HG03558 (cell line): ENCODE measurements around the gene ARID3C.
A peak's percentile ranks its signal among the peaks of the same experiment; 100 is the strongest.
"Not testable (repeated sequence)": the region's sequence is repeated elsewhere in the genome, so short reads cannot be mapped to it uniquely, and the experiment has no call there.

Experiments used
- ATAC-seq: cut with Tn5 transposase; IDR thresholded peaks from one replicate; pipeline ENCODE4 v1.9.1; 2021; ENCODE audit warnings: moderate number of reproducible peaks; ENCODE audit not compliant: unreplicated experiment; ENCODE audit errors: extremely low read depth

ARID3C gene

GRCh38 chr9:34653151-34654072 lies 24.5 kb upstream of the ARID3C start:
- ATAC-seq, result no peak

- no peak for ATAC-seq
Measured at GRCh38 chr9:34652602-34653000, 23.7 kb upstream of the ARID3C start.

DNA sequence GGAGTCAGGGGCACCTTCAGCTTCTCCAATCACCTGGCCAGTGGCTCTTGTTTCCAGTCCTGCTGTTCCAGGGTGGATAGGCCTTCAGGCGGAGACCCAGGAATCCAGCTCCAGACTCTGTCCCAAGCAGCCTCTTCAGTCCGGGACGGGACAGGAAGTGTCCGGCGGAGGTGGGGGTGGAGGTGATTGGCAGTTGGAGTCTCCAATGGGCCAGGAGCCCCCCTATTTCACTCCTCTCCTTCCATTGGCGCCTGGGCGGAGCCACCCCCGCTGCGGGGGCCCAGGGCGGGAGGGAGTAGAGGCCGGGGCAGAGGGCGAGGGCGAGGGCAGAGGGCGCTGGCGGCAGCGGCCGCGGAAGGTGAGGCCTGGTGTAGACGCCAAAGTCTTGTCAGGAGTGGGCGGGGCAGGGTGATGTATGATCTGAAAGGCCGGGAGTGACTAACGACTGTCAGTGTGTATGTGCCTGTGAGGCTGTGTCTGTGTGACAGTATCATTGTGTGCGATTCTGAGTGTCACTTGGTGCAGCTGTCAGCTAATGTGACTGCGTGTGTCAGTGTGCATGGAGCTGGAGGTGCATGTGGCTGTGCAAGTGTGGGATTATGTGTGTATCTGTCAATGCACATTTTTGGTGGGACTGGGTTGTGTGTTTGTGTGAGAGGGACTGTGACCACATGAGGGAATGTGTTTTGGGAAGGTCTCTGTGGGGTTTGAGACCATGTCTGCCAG lies 23.2 kb upstream of the ARID3C start, which contains the start of gene IL11RA:
Gene IL11RA, plus strand, starts transcription at position 310 of the 726 bp plus-strand sequence. CDS start 3,033 bp downstream, outside the sequence.
- ATAC-seq, result no peak

DNA sequence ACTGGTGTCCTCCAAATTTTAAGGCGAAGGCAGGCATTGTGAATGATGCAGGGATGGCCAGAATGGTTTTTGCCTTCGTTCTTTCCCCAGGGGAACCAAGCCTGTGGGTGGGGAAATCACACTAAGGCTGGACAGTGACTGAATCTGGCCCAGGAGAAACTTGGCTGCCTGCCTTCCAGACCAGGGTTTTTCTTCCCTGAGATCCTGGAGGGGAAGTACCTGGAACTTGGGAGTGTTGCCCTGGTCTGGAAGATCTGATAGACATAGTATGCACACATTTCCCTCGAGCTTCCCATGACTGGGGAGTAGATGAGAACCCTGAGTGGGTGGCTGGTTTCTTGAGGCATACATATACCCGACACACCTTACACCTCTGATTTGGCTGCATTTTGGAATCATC lies 22.5 kb upstream of the ARID3C start:
- no peak for ATAC-seq

GRCh38 chr9:34650816-34651215 lies 21.9 kb upstream of the ARID3C start:
- ATAC-seq, result no peak

DNA sequence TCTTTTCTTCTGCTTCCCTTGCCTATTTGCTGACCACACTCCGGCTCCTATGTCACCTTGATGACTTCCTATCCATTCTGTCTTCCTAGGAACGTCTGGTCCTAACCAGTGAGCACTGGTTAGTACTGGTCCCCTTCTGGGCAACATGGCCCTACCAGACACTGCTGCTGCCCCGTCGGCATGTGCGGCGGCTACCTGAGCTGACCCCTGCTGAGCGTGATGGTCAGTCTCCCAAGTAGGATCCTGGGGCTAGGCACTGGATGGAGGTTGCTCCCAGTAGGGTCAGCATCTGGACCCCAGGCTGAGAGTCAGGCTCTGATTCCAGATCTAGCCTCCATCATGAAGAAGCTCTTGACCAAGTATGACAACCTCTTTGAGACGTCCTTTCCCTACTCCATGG lies 19.8 kb upstream of the ARID3C start:
- ATAC-seq, result no peak

DNA sequence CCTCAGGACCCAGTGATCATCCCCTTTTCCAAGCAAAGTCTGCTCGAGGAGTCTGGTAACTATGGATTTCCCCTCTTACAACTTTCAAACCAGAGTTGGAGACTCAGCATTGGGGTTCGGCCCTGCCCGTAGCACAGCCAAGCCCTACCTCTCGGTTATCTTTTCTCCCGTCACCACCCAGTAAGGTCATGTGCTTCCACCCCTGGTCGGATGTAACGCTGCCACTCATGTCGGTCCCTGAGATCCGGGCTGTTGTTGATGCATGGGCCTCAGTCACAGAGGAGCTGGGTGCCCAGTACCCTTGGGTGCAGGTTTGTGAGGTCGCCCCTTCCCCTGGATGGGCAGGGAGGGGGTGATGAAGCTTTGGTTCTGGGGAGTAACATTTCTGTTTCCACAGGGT lies 18.8 kb upstream of the ARID3C start:
- no peak for ATAC-seq

DNA sequence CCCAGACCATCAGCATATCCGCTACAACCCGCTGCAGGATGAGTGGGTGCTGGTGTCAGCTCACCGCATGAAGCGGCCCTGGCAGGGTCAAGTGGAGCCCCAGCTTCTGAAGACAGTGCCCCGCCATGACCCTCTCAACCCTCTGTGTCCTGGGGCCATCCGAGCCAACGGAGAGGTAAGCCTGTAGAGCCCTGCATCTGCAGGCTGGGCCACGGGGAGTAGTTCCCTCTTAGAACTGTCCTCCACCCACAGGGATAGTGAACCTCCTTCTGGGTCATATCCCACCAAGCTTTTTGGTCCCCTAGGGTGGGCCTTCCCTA lies 18.2 kb upstream of the ARID3C start:
- no peak for ATAC-seq

GRCh38 chr9:34646211-34647083 lies 17.6 kb upstream of the ARID3C start, which contains the start of gene GALT:
Gene GALT (plus strand): TSS chr9:34646675. CDS start chr9:34646705, 30 bp downstream.
- peak; percentile 51 for ATAC-seq

- ATAC-seq, result no peak
Measured at GRCh38 chr9:34644766-34645314, 16.0 kb upstream of the ARID3C start.

DNA sequence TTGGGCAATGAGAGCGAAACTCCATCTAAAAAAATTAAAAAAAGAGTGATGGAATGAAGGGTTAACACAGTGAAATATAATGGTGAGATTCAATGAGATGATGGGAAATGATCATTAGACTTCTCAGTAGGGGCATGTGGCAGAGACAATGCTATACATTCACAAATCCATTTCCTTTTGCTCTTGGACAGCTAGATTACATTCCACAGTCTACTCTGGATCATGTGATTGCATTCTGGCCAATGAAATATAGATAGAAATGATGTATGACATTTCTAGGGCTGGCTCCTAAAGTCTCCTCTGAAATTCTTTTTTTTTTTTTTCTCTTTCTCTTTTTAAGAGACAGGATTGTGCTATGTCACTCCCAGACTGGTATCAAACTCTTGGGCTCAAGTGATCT lies 13.8 kb upstream of the ARID3C start:
- no peak for ATAC-seq

GRCh38 chr9:34639322-34639721 lies 10.5 kb upstream of the ARID3C start:
- ATAC-seq, result not testable (repeated sequence)

DNA sequence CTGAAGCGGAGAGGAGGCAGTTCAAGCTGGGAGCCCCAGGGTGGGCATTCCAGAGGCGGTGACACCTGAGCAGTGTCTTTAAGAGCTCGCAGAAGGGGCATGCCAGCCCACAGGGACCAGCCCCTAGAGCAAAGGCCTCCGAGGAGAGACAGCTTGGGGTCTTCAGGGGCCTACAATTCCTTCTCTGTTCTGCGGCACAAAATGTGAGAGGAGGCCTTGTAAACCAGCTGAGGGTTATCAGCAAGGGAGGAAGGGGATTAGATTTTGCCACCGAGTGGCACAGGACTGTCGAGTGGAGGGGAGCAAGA lies 9.2 kb upstream of the ARID3C start:
- no peak for ATAC-seq

DNA sequence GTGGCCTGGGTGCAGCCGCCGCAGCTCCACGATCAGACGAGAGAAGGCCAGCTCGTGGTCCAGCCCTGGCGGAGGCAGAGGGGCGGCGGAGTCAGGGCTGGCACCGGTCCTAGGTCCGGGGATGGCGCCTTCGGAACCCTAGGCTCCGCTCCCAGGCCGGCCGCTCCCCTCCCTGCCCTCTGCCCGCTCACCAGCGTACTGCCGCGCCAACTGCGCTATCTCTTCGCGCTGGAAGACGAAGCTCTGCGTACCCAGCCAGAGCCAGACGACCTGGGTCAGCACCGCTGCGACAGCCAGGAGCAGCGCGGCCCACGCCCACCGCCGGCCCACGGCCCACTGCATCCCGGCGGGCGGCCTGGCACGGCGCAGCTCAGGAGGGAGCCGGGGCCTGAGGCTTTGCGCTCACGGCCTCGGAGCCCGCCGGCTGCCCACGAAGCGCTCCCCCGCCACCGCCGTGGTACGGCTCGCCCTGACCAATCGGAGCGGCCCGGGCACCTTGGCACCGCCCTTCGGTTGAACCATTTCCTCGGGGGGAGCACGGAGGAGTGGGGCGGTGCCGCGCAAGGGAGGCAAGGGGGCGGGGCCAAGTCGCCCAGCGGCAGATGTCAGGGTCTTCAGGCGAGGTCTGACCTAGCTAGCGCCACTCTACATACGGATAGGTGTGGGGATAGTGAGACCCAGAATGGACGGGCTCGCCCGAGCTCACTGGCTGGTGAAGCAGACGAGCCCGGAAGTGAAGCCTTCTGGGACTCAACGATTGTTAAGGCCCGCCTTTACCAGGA lies 8.7 kb upstream of the ARID3C start, which contains the start of gene SIGMAR1:
Gene SIGMAR1, minus strand, starts transcription at position 432 of the 782 bp plus-strand sequence. Its CDS starts 90 bp downstream, at position 342.
- peak; percentile 75 for ATAC-seq

GRCh38 chr9:34636791-34637355 lies 8.0 kb upstream of the ARID3C start:
- ATAC-seq, result no peak

GRCh38 chr9:34635556-34635955 lies 6.7 kb upstream of the ARID3C start:
- no peak for ATAC-seq

DNA sequence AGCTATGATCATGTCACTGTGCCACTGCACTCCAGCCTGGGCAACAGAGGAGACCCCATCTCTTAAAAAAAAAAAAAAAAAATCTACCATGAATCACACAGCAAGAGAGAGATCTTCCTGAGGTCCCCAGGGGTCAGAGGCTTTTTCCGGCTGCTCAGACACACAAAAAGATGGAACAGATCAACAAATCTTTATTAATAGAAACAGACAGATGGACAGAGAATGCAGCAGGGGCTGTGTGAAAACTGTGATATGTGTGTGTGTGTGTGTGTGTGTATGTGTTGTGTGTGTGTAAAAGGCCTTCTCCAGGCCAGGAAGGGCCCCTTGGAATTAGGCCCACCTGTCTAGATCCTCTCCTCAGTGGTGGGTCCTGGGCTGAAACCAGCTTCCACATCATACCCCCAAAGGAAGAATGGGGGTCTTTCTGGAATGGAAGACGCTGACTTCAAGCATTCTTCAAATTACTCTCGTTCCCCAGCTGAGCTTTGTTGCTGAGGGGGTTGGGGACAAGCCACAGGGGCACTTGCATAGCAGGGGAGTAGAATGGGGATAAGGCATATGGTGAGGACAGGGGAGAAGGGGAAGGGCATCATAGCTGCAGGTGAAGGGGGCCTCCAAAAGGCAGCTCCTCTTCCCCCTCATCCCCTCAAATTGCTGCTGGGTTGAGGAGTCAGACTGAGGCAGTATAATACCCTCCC lies 5.8 kb upstream of the ARID3C start:
- ATAC-seq, result no peak

- ATAC-seq, result no peak
Measured at GRCh38 chr9:34633851-34634550, 5.1 kb upstream of the ARID3C start.
